Astrocyte (in vitro differentiated cells and primary cell): ENCODE data around the gene GPR137B. TPM values are rescaled to one million over a fixed set of nuclear protein-coding genes. Genes with fewer than 3 reads are reported as not detected.

Experiments used
- DNase-seq: peaks from one replicate; pipeline ENCODE4 v3.0.0-alpha.2; 2010; ENCODE audit warnings: low read depth
- FAIRE-seq: peaks from 2 replicates; lab custom pipeline; 2011; peaks lifted over from hg19 to GRCh38; lab: Jason Lieb, UNC
- H2AFZ ChIP-seq: 2 replicates; pipeline ENCODE4 v1.6.0; 2012; ENCODE audit warnings: low read depth, low read length, inconsistent platforms
- H3K27ac ChIP-seq: 2 replicates; pipeline ENCODE4 v1.5.1; 2011; ENCODE audit warnings: low read depth, low read length, inconsistent platforms
- H3K27me3 ChIP-seq: 2 replicates; pipeline ENCODE4 v1.6.0; 2011; ENCODE audit warnings: low read length, inconsistent platforms; ENCODE audit not compliant: insufficient read depth
- H3K36me3 ChIP-seq: 2 replicates; pipeline ENCODE4 v1.5.1; 2011; ENCODE audit warnings: low read length, inconsistent platforms; ENCODE audit not compliant: insufficient read depth
- H3K4me1 ChIP-seq: 2 replicates; pipeline ENCODE4 v1.5.1; 2011; ENCODE audit warnings: low read length, inconsistent platforms; ENCODE audit not compliant: insufficient read depth
- H3K4me2 ChIP-seq: 2 replicates; pipeline ENCODE4 v1.6.0; 2012; ENCODE audit warnings: low read length, inconsistent platforms
- H3K4me3 ChIP-seq: 2 replicates; pipeline ENCODE4 v1.5.1; 2011; ENCODE audit warnings: low read depth, mild to moderate bottlenecking, low read length, inconsistent platforms; ENCODE audit not compliant: insufficient read depth
- H3K79me2 ChIP-seq: 2 replicates; pipeline ENCODE4 v1.6.0; 2012; ENCODE audit warnings: mild to moderate bottlenecking, low read length, inconsistent platforms; ENCODE audit not compliant: insufficient read depth
- H3K9ac ChIP-seq: 2 replicates; pipeline ENCODE4 v1.6.0; 2012; ENCODE audit warnings: mild to moderate bottlenecking, low read length, inconsistent platforms
- H3K9me3 ChIP-seq: 2 replicates; pipeline ENCODE4 v1.5.1; 2012; ENCODE audit warnings: low read depth, mild to moderate bottlenecking, low read length, inconsistent platforms; ENCODE audit not compliant: insufficient read depth
- H4K20me1 ChIP-seq: 2 replicates; pipeline ENCODE4 v1.6.0; 2012; ENCODE audit warnings: low read length, inconsistent platforms; ENCODE audit not compliant: insufficient read depth
- H3K27ac Mint-ChIP-seq: one replicate; pipeline ENCODE4 v1.8.0; 2021; ENCODE audit warnings: mild to moderate bottlenecking, mixed read lengths; ENCODE audit not compliant: unreplicated experiment
- H3K27me3 Mint-ChIP-seq: one replicate; pipeline ENCODE4 v1.8.0; 2021; ENCODE audit warnings: low read depth, mixed read lengths; ENCODE audit not compliant: unreplicated experiment
- H3K36me3 Mint-ChIP-seq: one replicate; pipeline ENCODE4 v1.8.0; 2021; ENCODE audit warnings: low read depth, mixed read lengths; ENCODE audit not compliant: unreplicated experiment
- H3K4me1 Mint-ChIP-seq: one replicate; pipeline ENCODE4 v1.8.0; 2021; ENCODE audit warnings: low read depth, mixed read lengths; ENCODE audit not compliant: unreplicated experiment
- H3K4me3 Mint-ChIP-seq: one replicate; pipeline ENCODE4 v1.8.0; 2021; ENCODE audit warnings: mild to moderate bottlenecking, moderate library complexity, mixed read lengths; ENCODE audit not compliant: unreplicated experiment
- H3K9me3 Mint-ChIP-seq: one replicate; pipeline ENCODE4 v1.8.0; 2021; ENCODE audit warnings: mild to moderate bottlenecking, mixed read lengths; ENCODE audit not compliant: unreplicated experiment
- EZH2 ChIP-seq: IDR thresholded peaks from 2 replicates; pipeline ENCODE4 v1.6.1; 2012; ENCODE audit warnings: mild to moderate bottlenecking, low read length, inconsistent platforms; ENCODE audit not compliant: insufficient read depth
- total RNA-seq: library from RNA; stranded (reverse); gene quantifications from 2 replicates; pipeline ENCODE4 v1.2.1, GENCODE V29; 2021
- TF ChIP-seq, protein P1 (sequence below): IDR thresholded peaks from 2 replicates; pipeline ENCODE4 v1.5.1; 2011; ENCODE audit warnings: low read depth, mild to moderate bottlenecking, inconsistent platforms, low read length, moderate library complexity; ENCODE audit not compliant: insufficient read depth

The GPR137B gene
- total RNA-seq, 1 donor from 2014 or later: 12.9 TPM

DNA sequence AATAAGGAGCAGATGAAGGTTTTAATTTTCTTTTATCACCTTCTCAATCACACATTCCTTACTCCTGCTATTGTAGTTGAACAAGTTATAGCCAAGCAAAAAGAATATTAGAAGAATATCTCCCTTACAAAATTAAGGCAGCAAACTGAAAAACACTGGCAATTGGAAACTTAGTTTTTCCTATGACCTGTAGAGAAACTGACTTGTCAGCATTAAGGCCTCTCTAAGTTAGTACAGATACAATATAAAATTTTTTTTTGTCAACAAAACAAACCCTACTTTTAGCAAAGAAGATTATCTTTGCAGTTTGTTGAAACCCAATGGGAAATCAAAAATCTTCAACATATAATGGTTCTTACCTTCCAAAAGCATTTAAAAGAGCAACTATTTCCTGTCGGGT, 78.1 kb downstream of the GPR137B start:
- H4K20me1 ChIP-seq: no peaks in the 10 kb centered on the region
- no peak overlapping the region for H3K27ac Mint-ChIP-seq
- H3K4me3 Mint-ChIP-seq: no peak overlapping the region
- TF ChIP-seq, protein P1, sequence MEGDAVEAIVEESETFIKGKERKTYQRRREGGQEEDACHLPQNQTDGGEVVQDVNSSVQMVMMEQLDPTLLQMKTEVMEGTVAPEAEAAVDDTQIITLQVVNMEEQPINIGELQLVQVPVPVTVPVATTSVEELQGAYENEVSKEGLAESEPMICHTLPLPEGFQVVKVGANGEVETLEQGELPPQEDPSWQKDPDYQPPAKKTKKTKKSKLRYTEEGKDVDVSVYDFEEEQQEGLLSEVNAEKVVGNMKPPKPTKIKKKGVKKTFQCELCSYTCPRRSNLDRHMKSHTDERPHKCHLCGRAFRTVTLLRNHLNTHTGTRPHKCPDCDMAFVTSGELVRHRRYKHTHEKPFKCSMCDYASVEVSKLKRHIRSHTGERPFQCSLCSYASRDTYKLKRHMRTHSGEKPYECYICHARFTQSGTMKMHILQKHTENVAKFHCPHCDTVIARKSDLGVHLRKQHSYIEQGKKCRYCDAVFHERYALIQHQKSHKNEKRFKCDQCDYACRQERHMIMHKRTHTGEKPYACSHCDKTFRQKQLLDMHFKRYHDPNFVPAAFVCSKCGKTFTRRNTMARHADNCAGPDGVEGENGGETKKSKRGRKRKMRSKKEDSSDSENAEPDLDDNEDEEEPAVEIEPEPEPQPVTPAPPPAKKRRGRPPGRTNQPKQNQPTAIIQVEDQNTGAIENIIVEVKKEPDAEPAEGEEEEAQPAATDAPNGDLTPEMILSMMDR: no peak
- TF ChIP-seq EZH2: no peak
- no peaks in the 10 kb centered on the region for H3K79me2 ChIP-seq
- no peak for FAIRE-seq
- no peak overlapping the region for H3K4me3 ChIP-seq
- no peaks in the 10 kb centered on the region for H3K27me3 ChIP-seq
- H3K4me1 Mint-ChIP-seq: no peaks in the 10 kb centered on the region
- H3K27me3 Mint-ChIP-seq: no peaks in the 10 kb centered on the region
- H3K9ac ChIP-seq: no peak overlapping the region
- no peak for DNase-seq
- H2AFZ ChIP-seq: no peak overlapping the region
- no peaks in the 10 kb centered on the region for H3K4me1 ChIP-seq
- no peaks in the 10 kb centered on the region for H3K9me3 Mint-ChIP-seq
- no peaks in the 10 kb centered on the region for H3K9me3 ChIP-seq
- H3K4me2 ChIP-seq: no peak overlapping the region
- H3K36me3 ChIP-seq: no peaks in the 10 kb centered on the region
- no peaks in the 10 kb centered on the region for H3K36me3 Mint-ChIP-seq
- H3K27ac ChIP-seq: no peak overlapping the region

DNA sequence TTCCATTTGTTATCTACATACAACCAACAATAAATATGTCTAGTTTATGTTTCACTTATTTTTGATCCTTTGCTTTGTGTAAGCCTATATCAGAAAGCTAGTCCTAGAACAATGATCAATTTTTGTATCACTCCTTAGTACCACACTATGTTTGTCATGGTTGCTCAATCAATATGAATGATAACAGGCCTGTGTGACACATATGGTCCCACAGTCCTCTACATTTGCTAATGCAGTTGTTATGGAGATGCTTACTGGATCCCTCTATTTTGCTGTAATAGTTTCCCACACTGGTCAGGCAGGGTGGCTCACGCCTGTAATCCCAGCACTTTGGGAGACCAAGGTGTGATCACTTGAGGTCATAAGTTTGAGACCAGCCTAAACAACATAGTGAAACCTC, 80.3 kb downstream of the GPR137B start:
- Histone ChIP-seq H4K20me1 (no peaks in the 10 kb centered on the region), H3K9ac (no peak overlapping the region), H3K27me3 (no peaks in the 10 kb centered on the region), H3K4me2 (no peak overlapping the region), H3K79me2 (no peaks in the 10 kb centered on the region), H3K4me1 (no peaks in the 10 kb centered on the region), H3K27ac (no peak overlapping the region), H2AFZ (no peak overlapping the region), H3K9me3 (no peaks in the 10 kb centered on the region), H3K36me3 (no peaks in the 10 kb centered on the region), H3K4me3 (no peak overlapping the region)
- Mint-ChIP-seq H3K27me3 (no peaks in the 10 kb centered on the region), H3K4me3 (no peak overlapping the region), H3K36me3 (no peaks in the 10 kb centered on the region), H3K27ac (no peak overlapping the region), H3K4me1 (no peaks in the 10 kb centered on the region), H3K9me3 (no peaks in the 10 kb centered on the region)
- no peak for FAIRE-seq
- no peak for DNase-seq
- TF ChIP-seq, protein P1: no peak
- TF ChIP-seq EZH2: no peak

DNA sequence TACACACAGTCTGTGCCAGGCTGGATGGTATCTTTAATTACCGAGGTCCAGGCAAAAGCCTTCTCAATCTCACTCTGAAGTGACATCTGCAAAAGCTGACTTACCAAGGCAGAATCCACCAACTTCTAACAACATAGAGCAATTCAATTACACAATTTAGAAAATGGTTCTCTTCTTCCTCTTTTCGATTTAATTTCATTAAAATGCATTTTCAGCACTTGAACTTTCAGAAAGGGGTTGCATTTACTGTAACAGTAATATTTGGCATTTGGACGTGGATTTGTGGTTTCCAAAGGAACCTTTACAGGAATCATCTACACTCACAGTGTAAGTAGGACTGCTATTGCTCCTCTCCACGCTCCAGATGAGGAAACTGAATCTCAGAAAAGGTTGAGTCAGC, 86.1 kb downstream of the GPR137B start:
- no peak for TF ChIP-seq EZH2
- TF ChIP-seq, protein P1: no peak
- no peaks in the 10 kb centered on the region for H3K36me3 Mint-ChIP-seq
- no peak overlapping the region for H3K9ac ChIP-seq
- H3K4me1 ChIP-seq: no peaks in the 10 kb centered on the region
- H3K4me3 Mint-ChIP-seq: no peak overlapping the region
- H3K9me3 Mint-ChIP-seq: no peaks in the 10 kb centered on the region
- H3K27me3 ChIP-seq: no peaks in the 10 kb centered on the region
- H3K4me3 ChIP-seq: no peak overlapping the region
- no peaks in the 10 kb centered on the region for H3K9me3 ChIP-seq
- H3K27me3 Mint-ChIP-seq: no peaks in the 10 kb centered on the region
- no peaks in the 10 kb centered on the region for H4K20me1 ChIP-seq
- H3K4me1 Mint-ChIP-seq: no peaks in the 10 kb centered on the region
- no peak overlapping the region for H3K27ac Mint-ChIP-seq
- no peaks in the 10 kb centered on the region for H3K36me3 ChIP-seq
- H3K27ac ChIP-seq: no peak overlapping the region
- H2AFZ ChIP-seq: no peak overlapping the region
- no peak for FAIRE-seq
- no peak overlapping the region for H3K4me2 ChIP-seq
- DNase-seq: no peak
- H3K79me2 ChIP-seq: no peaks in the 10 kb centered on the region
